H1 (cell line): ENCODE results near the gene BSND. TPM values are rescaled to one million over a fixed set of nuclear protein-coding genes. Genes with fewer than 3 reads are reported as not detected.

Experiments
- BRCA1 ChIP-seq: IDR thresholded peaks from 2 replicates; pipeline ENCODE4 v1.6.1; 2012; ENCODE audit warnings: low read depth, low read length, improper control_type of control experiment
- GABPA ChIP-seq: IDR thresholded peaks from 2 replicates; pipeline ENCODE4 v1.6.1; 2011; ENCODE audit warnings: mild to moderate bottlenecking, low read length, moderate library complexity, borderline replicate concordance; ENCODE audit not compliant: insufficient read depth
- NRF1 ChIP-seq: IDR thresholded peaks from 2 replicates; pipeline ENCODE4 v1.6.1; 2011; ENCODE audit warnings: mild to moderate bottlenecking, low read depth, low read length, improper control_type of control experiment
- RAD21 ChIP-seq, 2 experiments: IDR thresholded peaks in 1 of 2; conservative IDR thresholded peaks in 1 of 2; 2 replicates each; pipeline ENCODE4 v1.6.1; 2011; ENCODE audit warnings: low read depth in 2 of 2, low read length in 2 of 2, improper control_type of control experiment in 1 of 2, inconsistent platforms in 1 of 2, mild to moderate bottlenecking in 1 of 2, moderate library complexity in 1 of 2
- SP1 ChIP-seq: IDR thresholded peaks from 2 replicates; pipeline ENCODE4 v1.6.1; 2011; ENCODE audit warnings: low read depth, low read length
- SP2 ChIP-seq: IDR thresholded peaks from 2 replicates; pipeline ENCODE4 v1.6.1; 2012; ENCODE audit warnings: mild to moderate bottlenecking, low read length, inconsistent platforms
- TEAD4 ChIP-seq: IDR thresholded peaks from 2 replicates; pipeline ENCODE4 v1.6.1; 2012; ENCODE audit warnings: low read depth, low read length, inconsistent platforms, mixed read lengths
- ZNF274 ChIP-seq: IDR thresholded peaks from 2 replicates; pipeline ENCODE4 v1.7.0; 2012; ENCODE audit warnings: low read length, borderline replicate concordance; ENCODE audit errors: extremely low read depth
- polyA plus RNA-seq, 7 experiments: library from polyadenylated mRNA; depleted of rRNA in 3 of 7; stranded (reverse) in 5 of 7; unstranded in 2 of 7; fragments of >200 nt in 5 of 7; fragments of 200-250 nt in 2 of 7; gene quantifications; 1 replicate in 5 of 7; 2 replicates in 1 of 7; 4 replicates in 1 of 7; pipeline versions ENCODE4 v1.2.1 to v1.2.3, GENCODE V29; 2011 to 2013; ENCODE audit warnings: missing spikeins in 2 of 7, mixed read lengths in 2 of 7
- total RNA-seq: library from RNA; stranded (reverse); fragmentation: NEBNext Ultra II Directional; extraction: Animal tissue kit (Norgen Biotek cat#: 25700); gene quantifications from 2 replicates; pipeline ENCODE4 v1.2.1, GENCODE V29; 2021
- TF ChIP-seq, protein P1 (sequence below): fragments of 300-600 bp; sonication (generic); IDR thresholded peaks from 2 replicates; pipeline ENCODE4 v1.7.1; 2012; ENCODE audit warnings: low read length, moderate library complexity, mild to moderate bottlenecking, inconsistent platforms; ENCODE audit not compliant: insufficient replicate concordance
- TF ChIP-seq, protein P2 (sequence below): IDR thresholded peaks from 2 replicates; pipeline ENCODE4 v1.6.1; 2012; ENCODE audit warnings: inconsistent platforms
- TF ChIP-seq, protein P3 (sequence below): IDR thresholded peaks from 2 replicates; pipeline ENCODE4 v1.6.1; 2011; ENCODE audit warnings: low read depth, mild to moderate bottlenecking, low read length; ENCODE audit not compliant: insufficient read depth

Gene BSND
- total and polyA plus RNA-seq, 2 of the 8 experiments (the other 6 are each of a cell fraction or from before 2014, with no cell fraction given) = 0.43 to 0.68 TPM

DNA sequence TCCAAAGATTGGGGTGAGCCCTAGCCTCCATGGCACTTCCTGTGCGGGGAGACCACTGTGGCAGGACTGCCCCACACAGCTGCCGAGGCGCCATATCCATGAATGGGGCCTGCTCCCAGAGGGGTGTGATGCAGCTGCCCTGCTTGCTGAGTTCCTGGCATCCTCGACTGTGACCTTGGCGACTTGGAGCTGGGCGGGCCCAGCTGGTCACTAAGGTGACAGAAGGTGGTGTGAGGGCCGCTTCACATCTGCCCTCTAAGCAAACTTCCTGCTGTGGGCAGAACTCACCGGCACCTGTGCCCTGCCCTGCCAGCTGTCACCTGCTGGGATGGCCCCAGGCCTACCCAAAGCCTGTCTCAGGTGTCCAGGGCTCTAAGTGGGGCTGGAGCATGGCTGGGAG lies 9.3 kb upstream of the BSND start (continued):
- TF ChIP-seq, protein P1, sequence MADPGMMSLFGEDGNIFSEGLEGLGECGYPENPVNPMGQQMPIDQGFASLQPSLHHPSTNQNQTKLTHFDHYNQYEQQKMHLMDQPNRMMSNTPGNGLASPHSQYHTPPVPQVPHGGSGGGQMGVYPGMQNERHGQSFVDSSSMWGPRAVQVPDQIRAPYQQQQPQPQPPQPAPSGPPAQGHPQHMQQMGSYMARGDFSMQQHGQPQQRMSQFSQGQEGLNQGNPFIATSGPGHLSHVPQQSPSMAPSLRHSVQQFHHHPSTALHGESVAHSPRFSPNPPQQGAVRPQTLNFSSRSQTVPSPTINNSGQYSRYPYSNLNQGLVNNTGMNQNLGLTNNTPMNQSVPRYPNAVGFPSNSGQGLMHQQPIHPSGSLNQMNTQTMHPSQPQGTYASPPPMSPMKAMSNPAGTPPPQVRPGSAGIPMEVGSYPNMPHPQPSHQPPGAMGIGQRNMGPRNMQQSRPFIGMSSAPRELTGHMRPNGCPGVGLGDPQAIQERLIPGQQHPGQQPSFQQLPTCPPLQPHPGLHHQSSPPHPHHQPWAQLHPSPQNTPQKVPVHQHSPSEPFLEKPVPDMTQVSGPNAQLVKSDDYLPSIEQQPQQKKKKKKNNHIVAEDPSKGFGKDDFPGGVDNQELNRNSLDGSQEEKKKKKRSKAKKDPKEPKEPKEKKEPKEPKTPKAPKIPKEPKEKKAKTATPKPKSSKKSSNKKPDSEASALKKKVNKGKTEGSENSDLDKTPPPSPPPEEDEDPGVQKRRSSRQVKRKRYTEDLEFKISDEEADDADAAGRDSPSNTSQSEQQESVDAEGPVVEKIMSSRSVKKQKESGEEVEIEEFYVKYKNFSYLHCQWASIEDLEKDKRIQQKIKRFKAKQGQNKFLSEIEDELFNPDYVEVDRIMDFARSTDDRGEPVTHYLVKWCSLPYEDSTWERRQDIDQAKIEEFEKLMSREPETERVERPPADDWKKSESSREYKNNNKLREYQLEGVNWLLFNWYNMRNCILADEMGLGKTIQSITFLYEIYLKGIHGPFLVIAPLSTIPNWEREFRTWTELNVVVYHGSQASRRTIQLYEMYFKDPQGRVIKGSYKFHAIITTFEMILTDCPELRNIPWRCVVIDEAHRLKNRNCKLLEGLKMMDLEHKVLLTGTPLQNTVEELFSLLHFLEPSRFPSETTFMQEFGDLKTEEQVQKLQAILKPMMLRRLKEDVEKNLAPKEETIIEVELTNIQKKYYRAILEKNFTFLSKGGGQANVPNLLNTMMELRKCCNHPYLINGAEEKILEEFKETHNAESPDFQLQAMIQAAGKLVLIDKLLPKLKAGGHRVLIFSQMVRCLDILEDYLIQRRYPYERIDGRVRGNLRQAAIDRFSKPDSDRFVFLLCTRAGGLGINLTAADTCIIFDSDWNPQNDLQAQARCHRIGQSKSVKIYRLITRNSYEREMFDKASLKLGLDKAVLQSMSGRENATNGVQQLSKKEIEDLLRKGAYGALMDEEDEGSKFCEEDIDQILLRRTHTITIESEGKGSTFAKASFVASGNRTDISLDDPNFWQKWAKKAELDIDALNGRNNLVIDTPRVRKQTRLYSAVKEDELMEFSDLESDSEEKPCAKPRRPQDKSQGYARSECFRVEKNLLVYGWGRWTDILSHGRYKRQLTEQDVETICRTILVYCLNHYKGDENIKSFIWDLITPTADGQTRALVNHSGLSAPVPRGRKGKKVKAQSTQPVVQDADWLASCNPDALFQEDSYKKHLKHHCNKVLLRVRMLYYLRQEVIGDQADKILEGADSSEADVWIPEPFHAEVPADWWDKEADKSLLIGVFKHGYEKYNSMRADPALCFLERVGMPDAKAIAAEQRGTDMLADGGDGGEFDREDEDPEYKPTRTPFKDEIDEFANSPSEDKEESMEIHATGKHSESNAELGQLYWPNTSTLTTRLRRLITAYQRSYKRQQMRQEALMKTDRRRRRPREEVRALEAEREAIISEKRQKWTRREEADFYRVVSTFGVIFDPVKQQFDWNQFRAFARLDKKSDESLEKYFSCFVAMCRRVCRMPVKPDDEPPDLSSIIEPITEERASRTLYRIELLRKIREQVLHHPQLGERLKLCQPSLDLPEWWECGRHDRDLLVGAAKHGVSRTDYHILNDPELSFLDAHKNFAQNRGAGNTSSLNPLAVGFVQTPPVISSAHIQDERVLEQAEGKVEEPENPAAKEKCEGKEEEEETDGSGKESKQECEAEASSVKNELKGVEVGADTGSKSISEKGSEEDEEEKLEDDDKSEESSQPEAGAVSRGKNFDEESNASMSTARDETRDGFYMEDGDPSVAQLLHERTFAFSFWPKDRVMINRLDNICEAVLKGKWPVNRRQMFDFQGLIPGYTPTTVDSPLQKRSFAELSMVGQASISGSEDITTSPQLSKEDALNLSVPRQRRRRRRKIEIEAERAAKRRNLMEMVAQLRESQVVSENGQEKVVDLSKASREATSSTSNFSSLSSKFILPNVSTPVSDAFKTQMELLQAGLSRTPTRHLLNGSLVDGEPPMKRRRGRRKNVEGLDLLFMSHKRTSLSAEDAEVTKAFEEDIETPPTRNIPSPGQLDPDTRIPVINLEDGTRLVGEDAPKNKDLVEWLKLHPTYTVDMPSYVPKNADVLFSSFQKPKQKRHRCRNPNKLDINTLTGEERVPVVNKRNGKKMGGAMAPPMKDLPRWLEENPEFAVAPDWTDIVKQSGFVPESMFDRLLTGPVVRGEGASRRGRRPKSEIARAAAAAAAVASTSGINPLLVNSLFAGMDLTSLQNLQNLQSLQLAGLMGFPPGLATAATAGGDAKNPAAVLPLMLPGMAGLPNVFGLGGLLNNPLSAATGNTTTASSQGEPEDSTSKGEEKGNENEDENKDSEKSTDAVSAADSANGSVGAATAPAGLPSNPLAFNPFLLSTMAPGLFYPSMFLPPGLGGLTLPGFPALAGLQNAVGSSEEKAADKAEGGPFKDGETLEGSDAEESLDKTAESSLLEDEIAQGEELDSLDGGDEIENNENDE = no peak
- TF ChIP-seq TEAD4 = no peak
- TF ChIP-seq, protein P2, sequence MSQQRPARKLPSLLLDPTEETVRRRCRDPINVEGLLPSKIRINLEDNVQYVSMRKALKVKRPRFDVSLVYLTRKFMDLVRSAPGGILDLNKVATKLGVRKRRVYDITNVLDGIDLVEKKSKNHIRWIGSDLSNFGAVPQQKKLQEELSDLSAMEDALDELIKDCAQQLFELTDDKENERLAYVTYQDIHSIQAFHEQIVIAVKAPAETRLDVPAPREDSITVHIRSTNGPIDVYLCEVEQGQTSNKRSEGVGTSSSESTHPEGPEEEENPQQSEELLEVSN = no peak
- no peak for TF ChIP-seq BRCA1
- TF ChIP-seq RAD21 (IDR thresholded peaks at IDR 0.05 in 1 of 2, conservative IDR thresholded peaks at IDR 0.05 in 1 of 2; ENCODE audit: low read depth in 2 of 2, low read length in 2 of 2) = no peak
- no peak for TF ChIP-seq ZNF274
- no peak for TF ChIP-seq NRF1
- TF ChIP-seq SP1 = no peak
- no peak for TF ChIP-seq SP2
- TF ChIP-seq, protein P3, sequence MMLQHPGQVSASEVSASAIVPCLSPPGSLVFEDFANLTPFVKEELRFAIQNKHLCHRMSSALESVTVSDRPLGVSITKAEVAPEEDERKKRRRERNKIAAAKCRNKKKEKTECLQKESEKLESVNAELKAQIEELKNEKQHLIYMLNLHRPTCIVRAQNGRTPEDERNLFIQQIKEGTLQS = no peak
- no peak for TF ChIP-seq GABPA
